Stimulated activated CD8-positive, alpha-beta memory T cell treated with anti-CD3 and anti-CD28 coated beads, Interleukin-4, amount 100 ng/mL, for 1 hour (primary cell): ENCODE measurements around the gene PIP5KL1.

Experiments used
- DNase-seq, 2 donors: peaks; one replicate each; pipeline ENCODE4 v3.0.0-alpha.2; 2020; ENCODE audit warnings: low read depth in 2 of 2, low spot score in 1 of 2

Gene PIP5KL1

GRCh38 chr9:127915801-127916719 is 14.5 kb downstream of the PIP5KL1 start:
- DNase-seq: no peak

DNA sequence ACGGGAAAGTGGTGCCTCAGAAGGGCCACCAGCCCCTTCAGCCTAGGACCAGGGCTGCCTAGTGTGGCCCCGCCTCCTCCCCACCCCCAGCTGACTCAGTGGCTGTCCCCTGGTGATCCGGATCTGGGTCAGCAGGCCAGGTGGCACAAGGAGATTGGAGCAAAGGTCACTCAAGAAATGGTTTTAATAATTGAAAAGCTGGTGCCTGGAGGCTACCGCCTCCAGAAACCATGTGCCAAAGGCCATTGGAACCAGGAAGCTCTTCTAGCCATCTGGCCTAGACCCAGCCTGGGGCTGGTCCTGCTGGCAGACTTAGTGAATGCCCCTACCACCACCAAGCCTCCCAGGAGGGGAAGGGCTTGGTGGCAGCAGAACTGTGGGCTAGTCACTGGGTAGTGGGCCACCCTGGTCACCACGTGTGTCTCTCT is 15.2 kb downstream of the PIP5KL1 start:
- DNase-seq: no peak

GRCh38 chr9:127913682-127914081 is 16.9 kb downstream of the PIP5KL1 start:
- DNase-seq: no peak

DNA sequence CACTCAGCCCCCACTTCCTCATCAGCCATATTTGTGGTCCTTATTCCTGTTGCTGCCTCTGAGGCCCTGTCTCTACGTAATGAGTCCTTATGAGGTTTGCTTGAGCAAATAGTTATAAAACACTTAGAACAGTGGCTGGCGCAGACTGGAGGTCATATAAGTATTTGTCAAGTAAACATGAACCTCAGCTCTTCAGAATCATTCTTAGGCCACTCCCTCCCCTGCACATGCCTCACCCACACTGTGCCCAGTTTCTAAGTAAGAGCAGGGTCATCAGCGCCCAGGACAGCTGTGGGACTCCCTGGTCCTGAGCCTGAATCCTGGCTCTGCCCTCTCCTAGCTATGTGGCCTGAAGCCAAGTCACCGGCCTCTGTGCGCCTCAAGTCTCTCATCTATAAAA is 17.7 kb downstream of the PIP5KL1 start:
- no peak for DNase-seq

- no peak for DNase-seq
Measured at GRCh38 chr9:127912296-127912695, 18.3 kb downstream of the PIP5KL1 start.

- DNase-seq: no peak
Measured at GRCh38 chr9:127910613-127911205, 19.9 kb downstream of the PIP5KL1 start.

- no peak for DNase-seq
Measured at GRCh38 chr9:127909839-127910273, 20.7 kb downstream of the PIP5KL1 start.

- no peak for DNase-seq
Measured at GRCh38 chr9:127908660-127908926, 22.0 kb downstream of the PIP5KL1 start.

GRCh38 chr9:127907867-127908659 is 22.5 kb downstream of the PIP5KL1 start:
- no peak for DNase-seq

DNA sequence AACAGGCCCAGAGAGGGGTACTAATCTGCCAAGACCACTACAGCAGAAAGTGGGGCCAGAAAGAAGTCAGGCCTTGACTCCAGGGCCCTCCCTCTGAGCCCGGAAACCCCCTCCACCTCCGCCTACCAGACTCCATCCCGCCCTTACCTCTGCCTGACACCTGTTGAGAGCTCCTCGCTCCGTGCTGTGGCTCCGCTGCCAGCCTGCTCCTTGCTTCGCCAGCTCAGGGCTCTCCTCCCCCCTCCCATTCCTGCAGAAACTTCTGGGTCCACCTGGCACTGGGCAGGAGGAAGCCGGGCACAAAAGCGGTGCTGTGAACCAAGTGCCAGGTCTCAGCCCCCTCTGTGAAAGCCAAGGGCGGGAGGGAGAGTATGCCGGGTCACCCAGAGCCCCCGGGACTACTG is 24.8 kb downstream of the PIP5KL1 start:
- DNase-seq: peak in 1 of 2 donors; percentile 36

- DNase-seq: no peak
Measured at GRCh38 chr9:127905004-127905728, 25.4 kb downstream of the PIP5KL1 start.

DNA sequence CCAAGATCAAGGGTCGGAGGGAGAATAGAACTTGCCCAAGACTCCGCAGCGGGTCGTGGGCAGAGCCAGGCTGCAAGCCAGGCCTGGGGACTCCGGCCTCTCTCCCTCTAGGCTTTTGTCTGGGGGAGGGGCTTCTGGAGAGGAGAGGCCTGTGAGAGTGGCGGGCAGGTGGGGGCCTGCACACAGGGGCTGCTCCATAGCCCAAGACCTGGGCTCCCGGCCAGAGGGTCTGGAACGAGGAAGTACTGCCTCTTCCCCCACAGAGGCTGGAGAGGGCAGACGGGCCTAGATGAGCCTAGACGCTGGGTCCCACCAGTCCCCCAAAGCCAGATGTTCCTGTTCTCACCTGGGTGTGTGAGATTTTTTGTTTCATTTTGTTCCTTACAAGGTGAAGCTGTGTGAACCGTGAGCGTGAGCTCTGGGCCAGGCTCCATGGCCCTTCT is 26.0 kb downstream of the PIP5KL1 start:
- DNase-seq: no peak

- peak in 1 of 2 donors; percentile 59 for DNase-seq
Measured at GRCh38 chr9:127903557-127904475, 26.8 kb downstream of the PIP5KL1 start.

DNA sequence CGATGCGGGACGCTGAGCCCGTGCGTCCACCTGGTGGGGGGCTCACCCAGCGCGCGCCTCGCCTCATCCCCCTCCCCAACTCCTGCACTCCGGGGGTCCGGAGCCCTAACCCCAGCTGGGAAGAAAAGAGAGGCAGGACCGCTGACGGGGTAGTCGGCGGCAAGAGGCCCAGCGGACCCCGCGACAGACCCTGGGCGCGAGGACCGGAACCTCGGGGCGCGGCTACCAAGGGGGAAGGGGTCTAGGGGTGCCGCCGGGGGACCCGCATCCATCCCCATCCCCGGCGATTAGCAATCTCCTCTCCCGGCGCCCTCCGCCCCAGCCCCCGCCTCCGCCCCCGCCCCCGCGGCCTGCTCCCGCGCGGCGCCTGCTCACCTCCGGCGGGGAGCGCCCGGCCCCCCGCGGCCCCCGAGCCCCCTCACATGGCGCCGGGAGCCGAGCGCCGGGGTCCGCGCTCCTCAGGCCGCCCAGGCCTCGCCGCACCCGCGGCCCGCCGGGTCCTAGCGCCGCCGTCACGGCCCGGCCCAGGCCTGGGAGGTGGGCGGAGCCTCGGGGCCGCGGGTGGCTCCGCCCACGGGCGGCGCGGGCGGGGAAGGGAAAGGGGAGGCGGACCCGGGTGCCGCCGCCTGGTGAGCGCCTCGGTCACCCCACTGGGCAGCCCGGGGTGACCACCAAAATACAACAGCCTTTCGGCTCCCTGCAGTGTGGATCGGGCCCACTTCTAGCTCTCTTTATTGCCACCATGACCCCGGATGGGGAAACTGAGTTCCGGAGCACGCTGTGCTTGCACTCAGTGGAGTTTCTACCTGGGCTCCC is 31.2 kb downstream of the PIP5KL1 start, which contains the start of gene ST6GALNAC6:
TSS of gene ST6GALNAC6 (minus strand) at position 476 of the 816 bp plus-strand sequence. CDS start 1,622 bp downstream, outside the sequence.
- peak in 1 of 2 donors; percentile 39 for DNase-seq

DNA sequence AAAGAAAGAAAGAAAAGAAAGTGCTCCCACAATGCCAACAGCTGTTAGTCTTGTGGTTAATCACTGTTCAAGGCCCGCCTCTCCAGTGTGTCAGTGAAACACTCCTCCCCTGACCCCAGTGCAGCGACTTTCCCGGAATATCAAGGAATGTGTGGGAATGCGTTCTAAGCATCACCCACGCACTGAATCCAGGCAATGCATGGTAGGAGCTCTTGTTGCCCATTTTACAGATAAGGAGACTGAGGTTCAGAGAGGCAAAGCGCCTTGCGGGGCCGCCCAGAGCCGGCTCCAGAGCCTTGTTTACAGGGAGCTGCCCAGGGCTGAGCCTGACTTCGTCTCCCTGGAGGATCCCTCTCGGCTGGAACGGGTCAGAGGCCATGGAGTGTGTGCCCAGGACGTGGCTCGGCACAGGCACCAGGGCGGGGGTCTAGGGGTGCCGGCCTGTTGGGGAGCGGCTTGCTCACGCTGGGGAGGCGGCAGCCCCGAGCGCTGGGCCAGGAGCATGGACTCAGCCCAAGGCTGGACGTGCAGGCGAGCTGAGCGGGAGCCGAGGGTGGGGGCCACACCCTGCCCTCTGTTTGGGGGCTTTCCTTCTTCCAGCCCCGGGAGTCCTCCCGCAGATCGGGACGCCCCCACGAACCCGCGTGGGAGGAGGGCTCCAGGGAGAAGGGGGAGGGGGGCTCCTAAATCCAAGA is 32.0 kb downstream of the PIP5KL1 start:
- DNase-seq: no peak

- no peak for DNase-seq
Measured at GRCh38 chr9:127897193-127897692, 33.3 kb downstream of the PIP5KL1 start.

DNA sequence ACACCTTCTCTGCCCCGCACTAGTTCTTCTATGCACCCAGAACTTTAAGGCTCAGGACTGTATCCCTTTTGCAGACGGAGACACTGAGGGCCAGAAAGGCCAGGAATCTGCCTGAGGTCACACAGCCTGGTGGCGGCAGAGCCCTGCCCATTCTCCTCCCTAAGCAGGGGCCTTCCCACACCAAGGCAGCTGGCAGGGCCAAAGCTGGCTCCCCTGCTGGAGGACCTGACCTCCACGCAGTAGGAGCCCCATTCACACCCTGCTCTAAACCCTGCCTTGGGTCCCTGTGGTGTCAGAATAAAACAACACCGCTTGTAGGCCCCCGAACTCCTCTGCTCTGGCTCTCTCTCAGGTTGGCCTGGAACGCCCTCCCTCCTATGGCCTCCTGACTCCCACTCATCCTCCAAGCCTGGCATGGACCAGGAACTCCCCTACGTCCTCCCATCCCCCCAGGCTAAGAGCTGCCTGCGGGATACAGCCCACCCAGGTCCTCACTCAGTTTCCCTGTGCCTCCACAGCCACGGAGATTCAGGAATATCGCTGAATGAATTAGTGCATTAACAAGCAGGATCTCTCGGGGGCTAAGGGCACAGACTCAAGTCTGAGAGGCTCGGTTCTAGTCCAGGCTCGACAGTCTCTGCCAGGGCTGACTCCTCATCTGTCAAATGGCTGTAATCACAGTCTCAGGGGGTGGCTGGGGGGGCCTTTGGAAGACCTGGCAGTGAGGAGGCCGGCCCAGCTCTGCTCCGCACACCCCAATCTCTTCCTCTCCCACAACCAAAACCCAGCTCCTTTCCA is 34.0 kb downstream of the PIP5KL1 start:
- DNase-seq: no peak
